IMR-90 (cell line): ENCODE data around the gene GPR45. TPM values are rescaled to one million over a fixed set of nuclear protein-coding genes. Genes with fewer than 3 reads are reported as not detected.

Experiments used
- ATAC-seq: fragments of 200-7000 bp; cut with Tn5 transposase; 2 replicates; pipeline ENCODE4 v1.9.1; 2020; ENCODE audit warnings: low read depth, mild to moderate bottlenecking, moderate library complexity
- BruUV-seq: library from RNA; stranded (reverse); fragments of 400-500 nt; replicated peaks from 2 replicates; lab custom pipeline; 2021; lab: Mats Ljungman, UMichigan
- CTCF ChIA-PET: fragments of 300-600 bp; formaldehyde crosslinking; extraction: SDS; loops from one replicate; lab custom pipeline; 2021; ENCODE audit warnings: antibody characterized with exemption; lab: Yijun Ruan, JAX
- POLR2A ChIA-PET: fragments of 300-600 bp; sonication (Branson Sonifier 250); formaldehyde crosslinking; loops from one replicate; lab custom pipeline; 2022; ENCODE audit warnings: antibody characterized with exemption; ENCODE audit not compliant: unreplicated experiment; lab: Charles Lee
- DNase-seq: peaks from one replicate; pipeline ENCODE4 v3.0.0; 2013
- H2AFZ ChIP-seq: replicated peaks from 2 replicates; pipeline ENCODE3; 2013; ENCODE audit warnings: low read length, mild to moderate bottlenecking; ENCODE audit not compliant: poor library complexity
- H2AK5ac ChIP-seq: 2 replicates; pipeline ENCODE4 v1.6.1; 2013; ENCODE audit warnings: low read depth, low read length, inconsistent platforms
- H2AK9ac ChIP-seq: replicated peaks from 2 replicates; pipeline ENCODE3; 2013; ENCODE audit warnings: mild to moderate bottlenecking, low read depth, low read length, moderate library complexity; ENCODE audit not compliant: poor library complexity
- H2BK120ac ChIP-seq: 2 replicates; pipeline ENCODE4 v1.6.1; 2013; ENCODE audit warnings: low read depth, low read length, inconsistent platforms
- H2BK15ac ChIP-seq: 3 replicates; pipeline ENCODE4 v1.6.1; 2013; ENCODE audit warnings: low read depth, low read length, inconsistent platforms
- H2BK20ac ChIP-seq: 2 replicates; pipeline ENCODE4 v1.6.1; 2013; ENCODE audit warnings: low read depth, mild to moderate bottlenecking, inconsistent platforms, low read length, moderate library complexity
- H2BK5ac ChIP-seq: 2 replicates; pipeline ENCODE4 v1.6.1; 2013; ENCODE audit warnings: mild to moderate bottlenecking, low read depth, low read length, inconsistent platforms; ENCODE audit not compliant: poor library complexity, severe bottlenecking
- H3K14ac ChIP-seq: replicated peaks from 2 replicates; pipeline ENCODE4 v1.6.1; 2013; ENCODE audit warnings: low read depth, low read length, inconsistent platforms
- H3K18ac ChIP-seq: 2 replicates; pipeline ENCODE4 v1.6.1; 2013; ENCODE audit warnings: low read depth, low read length, control low read depth
- H3K23ac ChIP-seq: 2 replicates; pipeline ENCODE4 v1.6.1; 2013; ENCODE audit warnings: low read depth, low read length, inconsistent platforms
- H3K27ac ChIP-seq: 2 replicates; pipeline ENCODE4 v1.5.1; 2013; ENCODE audit warnings: mild to moderate bottlenecking, control low read depth, low read length; ENCODE audit not compliant: insufficient read depth
- H3K27me3 ChIP-seq: 2 replicates; pipeline ENCODE4 v1.6.1; 2013; ENCODE audit warnings: low read length; ENCODE audit not compliant: control insufficient read depth, insufficient read depth
- H3K36me3 ChIP-seq: 2 replicates; pipeline ENCODE4 v1.6.1; 2013; ENCODE audit warnings: low read length, mixed read lengths; ENCODE audit not compliant: control insufficient read depth, insufficient read depth
- H3K4ac ChIP-seq: 2 replicates; pipeline ENCODE4 v1.6.1; 2013; ENCODE audit warnings: low read depth, low read length, inconsistent platforms
- H3K4me1 ChIP-seq: 2 replicates; pipeline ENCODE4 v1.6.1; 2013; ENCODE audit warnings: low read length, mixed read lengths; ENCODE audit not compliant: control insufficient read depth, insufficient read depth
- H3K4me2 ChIP-seq: 2 replicates; pipeline ENCODE4 v1.6.1; 2013; ENCODE audit warnings: low read depth, mild to moderate bottlenecking, control low read depth, low read length, moderate library complexity
- H3K4me3 ChIP-seq: 2 replicates; pipeline ENCODE4 v1.5.1; 2013; ENCODE audit warnings: low read depth, mild to moderate bottlenecking, control low read depth, low read length, moderate library complexity; ENCODE audit not compliant: insufficient read depth
- H3K56ac ChIP-seq: 2 replicates; pipeline ENCODE4 v1.6.1; 2013; ENCODE audit warnings: low read length, inconsistent platforms; ENCODE audit not compliant: insufficient read depth; ENCODE audit errors: extremely low read depth
- H3K79me1 ChIP-seq, 2 experiments: 2 replicates each; pipeline ENCODE4 v1.6.1; 2013; ENCODE audit warnings: low read length in 2 of 2, inconsistent platforms in 1 of 2, low read depth in 1 of 2
- H3K9ac ChIP-seq: 2 replicates; pipeline ENCODE4 v1.6.1; 2013; ENCODE audit warnings: low read depth, low read length, control low read depth
- H3K9me1 ChIP-seq: 2 replicates; pipeline ENCODE4 v1.6.1; 2013; ENCODE audit warnings: low read length, inconsistent platforms; ENCODE audit not compliant: insufficient read depth
- H3K9me3 ChIP-seq: 2 replicates; pipeline ENCODE4 v1.6.1; 2013; ENCODE audit warnings: low read length; ENCODE audit not compliant: control insufficient read depth, insufficient read depth
- H4K20me1 ChIP-seq: 2 replicates; pipeline ENCODE4 v1.6.1; 2013; ENCODE audit warnings: low read length, inconsistent platforms; ENCODE audit not compliant: insufficient read depth
- H4K5ac ChIP-seq: 2 replicates; pipeline ENCODE4 v1.6.1; 2013; ENCODE audit warnings: mild to moderate bottlenecking, low read depth, low read length, control low read depth
- H4K8ac ChIP-seq, 2 experiments: 2 replicates each; pipeline ENCODE4 v1.6.1; 2013; ENCODE audit warnings: low read depth in 2 of 2, low read length in 2 of 2, control low read depth in 1 of 2, inconsistent platforms in 1 of 2
- H4K91ac ChIP-seq: 2 replicates; pipeline ENCODE4 v1.6.1; 2013; ENCODE audit warnings: low read depth, low read length, inconsistent platforms; ENCODE audit not compliant: insufficient read depth
- BHLHE40 ChIP-seq: fragments of 150-350 bp; IDR thresholded peaks from 2 replicates; pipeline ENCODE4 v1.6.1; 2016; ENCODE audit warnings: mild to moderate bottlenecking, low read depth, low read length
- CEBPB ChIP-seq: IDR thresholded peaks from 2 replicates; pipeline ENCODE4 v1.6.1; 2012; ENCODE audit warnings: low read depth, low read length, improper control_type of control experiment
- CHD1 ChIP-seq: IDR thresholded peaks from 2 replicates; pipeline ENCODE4 v1.6.1; 2012; ENCODE audit warnings: low read depth, low read length, improper control_type of control experiment
- FOS ChIP-seq: fragments of 150-350 bp; IDR thresholded peaks from 2 replicates; pipeline ENCODE4 v1.6.1; 2016; ENCODE audit warnings: low read depth, low read length
- MAFK ChIP-seq: IDR thresholded peaks from 2 replicates; pipeline ENCODE4 v1.6.1; 2012; ENCODE audit warnings: low read depth, low read length, improper control_type of control experiment
- MAZ ChIP-seq: IDR thresholded peaks from 2 replicates; pipeline ENCODE4 v1.6.1; 2012; ENCODE audit warnings: low read depth, mild to moderate bottlenecking, low read length, improper control_type of control experiment, moderate library complexity, borderline replicate concordance
- MXI1 ChIP-seq: IDR thresholded peaks from 2 replicates; pipeline ENCODE4 v1.6.1; 2012; ENCODE audit warnings: low read depth, mild to moderate bottlenecking, low read length, moderate library complexity, borderline replicate concordance
- NFE2L2 ChIP-seq: fragments of 150-350 bp; IDR thresholded peaks from 2 replicates; pipeline ENCODE4 v1.6.1; 2016; ENCODE audit warnings: low read depth, mild to moderate bottlenecking, low read length
- POLR2A ChIP-seq: IDR thresholded peaks from 2 replicates; pipeline ENCODE4 v1.6.1; 2012; ENCODE audit warnings: mild to moderate bottlenecking, low read depth, low read length
- RAD21 ChIP-seq: IDR thresholded peaks from 2 replicates; pipeline ENCODE4 v1.6.1; 2012; ENCODE audit warnings: low read length, improper control_type of control experiment
- RCOR1 ChIP-seq: IDR thresholded peaks from 2 replicates; pipeline ENCODE4 v1.6.1; 2012; ENCODE audit warnings: mild to moderate bottlenecking, low read length, improper control_type of control experiment; ENCODE audit not compliant: insufficient replicate concordance
- RFX5 ChIP-seq: IDR thresholded peaks from 2 replicates; pipeline ENCODE4 v1.8.0; 2012; ENCODE audit warnings: low read depth, mild to moderate bottlenecking, low read length, moderate library complexity
- SMC3 ChIP-seq: fragments of 150-350 bp; IDR thresholded peaks from 2 replicates; pipeline ENCODE4 v1.6.1; 2016; ENCODE audit warnings: low read depth, mild to moderate bottlenecking, antibody characterized with exemption, low read length, moderate library complexity
- WGBS, 2 experiments: methylation state at CpG; one replicate each; pipeline versions ENCODE4 v1.1.5 to v1.1.7; 2013; ENCODE audit warnings: missing lambda C conversion rate in 2 of 2; ENCODE audit not compliant: insufficient read length in 1 of 2; ENCODE audit errors: extremely low coverage in 2 of 2; 5-methylcytosine and 5-hydroxymethylcytosine counted together
- dilution Hi-C: fragments of 300-500 bp; cut with HindIII; formaldehyde crosslinking; loops from one replicate; pipeline ENCODE4 v1.14.3; 2018; ENCODE audit warnings: low sequenced_read_pairs; ENCODE audit not compliant: unreplicated experiment
- in situ Hi-C: fragments of 300-500 bp; cut with MboI; formaldehyde crosslinking; loops from 3 replicates; pipeline ENCODE4 v1.14.3; 2019; ENCODE audit warnings: low sequenced_read_pairs, inconsistent platforms, mixed read lengths
- intact Hi-C: fragments of 100-400 bp; cut with micrococcal nuclease; formaldehyde crosslinking; loops from 2 replicates; pipeline ENCODE4 v1.10.0; 2022
- polyA plus RNA-seq, 3 experiments: library from polyadenylated mRNA; depleted of rRNA; stranded (reverse); fragments of >200 nt; gene quantifications; 2 replicates each; pipeline ENCODE4 v1.2.3, GENCODE V29; 2012; ENCODE audit warnings: low replicate concordance in 1 of 3
- total RNA-seq: library from RNA; depleted of rRNA; stranded (reverse); fragments of >200 nt; gene quantifications from 2 replicates; pipeline ENCODE4 v1.2.3, GENCODE V29; 2012
- TF ChIP-seq, protein P1 (sequence below): fragments of 150-350 bp; IDR thresholded peaks from 2 replicates; pipeline ENCODE4 v1.6.1; 2016; ENCODE audit warnings: low read depth, mild to moderate bottlenecking, low read length, moderate library complexity, borderline replicate concordance
- TF ChIP-seq, protein P2 (sequence below): conservative IDR thresholded peaks from 2 replicates; pipeline ENCODE4 v1.5.1; 2012; ENCODE audit warnings: mild to moderate bottlenecking, low read depth, low read length, improper control_type of control experiment
- TF ChIP-seq, protein P3 (sequence below): fragments of 150-350 bp; IDR thresholded peaks from 2 replicates; pipeline ENCODE4 v1.6.1; 2017; ENCODE audit warnings: mild to moderate bottlenecking, antibody characterized with exemption, low read length, low read depth

GPR45 gene
- total and polyA plus RNA-seq, 2 of the 4 experiments (the other 2 are of a cell fraction) = not detected

DNA sequence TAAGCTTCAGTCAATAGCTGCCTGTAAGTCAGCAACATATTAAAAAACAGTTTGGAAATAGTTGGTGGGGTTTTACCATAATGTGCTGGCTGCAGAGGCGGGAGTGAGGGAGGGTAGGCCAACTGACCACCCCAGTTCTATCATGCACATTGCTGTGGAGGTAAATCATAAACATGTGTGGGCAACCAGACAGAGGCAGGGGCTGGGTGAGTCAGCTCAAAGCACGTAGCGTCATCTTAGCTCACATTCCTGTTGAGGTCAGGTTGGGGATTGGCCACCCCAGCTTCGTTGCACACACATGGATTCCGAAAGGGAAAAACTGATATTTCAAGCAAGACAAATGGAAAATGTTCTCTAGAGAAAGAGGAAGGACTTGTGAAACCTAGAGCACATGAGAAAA is 19.5 kb downstream of the GPR45 start:
- Histone ChIP-seq H2BK15ac (no peak overlapping the region), H3K23ac (no peak overlapping the region), H3K36me3 (peaks cover 2% of the 10 kb centered on the region; the same call in 1 of the 2 replicates), H3K4me3 (no peak overlapping the region), H4K8ac (no peak overlapping the region; a peak in 1 of 4 replicates), H3K9me1 (peaks cover 6% of the 10 kb centered on the region), H3K4ac (peak overlapping the region; percentile 74), H3K14ac (no peak overlapping the region), H2BK20ac (no peak overlapping the region), H3K27ac (no peak overlapping the region), H4K20me1 (no peaks in the 10 kb centered on the region), H4K91ac (no peak overlapping the region), H3K27me3 (no peaks in the 10 kb centered on the region), H2AFZ (peak overlapping the region; percentile 46), H3K4me1 (peaks cover 3% of the 10 kb centered on the region; the same call in 1 of the 2 replicates), H2BK5ac (peak overlapping the region; percentile 35), H3K79me1 (no peaks in the 10 kb centered on the region), H2AK5ac (no peak overlapping the region), H3K9ac (no peak overlapping the region), H3K18ac (no peak overlapping the region), H2BK120ac (peak overlapping the region; percentile 44), H3K56ac (no peak overlapping the region), H3K4me2 (no peak overlapping the region), H2AK9ac (no peak overlapping the region), H3K9me3 (no peaks in the 10 kb centered on the region), H4K5ac (no peak overlapping the region)
- DNase-seq (peak; percentile 96), ATAC-seq (peak; percentile 95)
- no CpG with 5 or more reads among the region's 5 CpGs for WGBS, 2 experiments
- intact Hi-C loops (loop anchor here (1.0 to 2.0 kb wide), 2 partner anchors 23 to 34 kb away; no protein-coding TSS in a partner anchor), in situ Hi-C loops (no loop called here), dilution Hi-C loops (no loop called here)
- BruUV-seq = no TSS peak
- ChIA-PET CTCF (interaction anchor here (0.6 kb wide), 1 partner anchor 25 kb away, joined by 3 read pairs; no protein-coding TSS in a partner anchor), POLR2A (no interaction called here)
- TF ChIP-seq, protein P1, sequence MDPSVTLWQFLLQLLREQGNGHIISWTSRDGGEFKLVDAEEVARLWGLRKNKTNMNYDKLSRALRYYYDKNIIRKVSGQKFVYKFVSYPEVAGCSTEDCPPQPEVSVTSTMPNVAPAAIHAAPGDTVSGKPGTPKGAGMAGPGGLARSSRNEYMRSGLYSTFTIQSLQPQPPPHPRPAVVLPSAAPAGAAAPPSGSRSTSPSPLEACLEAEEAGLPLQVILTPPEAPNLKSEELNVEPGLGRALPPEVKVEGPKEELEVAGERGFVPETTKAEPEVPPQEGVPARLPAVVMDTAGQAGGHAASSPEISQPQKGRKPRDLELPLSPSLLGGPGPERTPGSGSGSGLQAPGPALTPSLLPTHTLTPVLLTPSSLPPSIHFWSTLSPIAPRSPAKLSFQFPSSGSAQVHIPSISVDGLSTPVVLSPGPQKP = no peak
- TF ChIP-seq BHLHE40 = 0 out of 2 replicates have a peak, but pooled peaks have one; percentile 4
- no peak for TF ChIP-seq CHD1
- no peak for TF ChIP-seq RCOR1
- TF ChIP-seq RAD21 = no peak
- peak; percentile 49; the same call in 1 of the 2 replicates for TF ChIP-seq MXI1
- TF ChIP-seq FOS = peak; percentile 89
- TF ChIP-seq CEBPB = peak; percentile 37; the same call in 1 of the 2 replicates
- TF ChIP-seq MAFK = 0 out of 2 replicates have a peak, but pooled peaks have one; percentile 28
- no peak for TF ChIP-seq POLR2A
- TF ChIP-seq NFE2L2 = peak; percentile 73; the same call in 1 of the 2 replicates
- TF ChIP-seq, protein P2, sequence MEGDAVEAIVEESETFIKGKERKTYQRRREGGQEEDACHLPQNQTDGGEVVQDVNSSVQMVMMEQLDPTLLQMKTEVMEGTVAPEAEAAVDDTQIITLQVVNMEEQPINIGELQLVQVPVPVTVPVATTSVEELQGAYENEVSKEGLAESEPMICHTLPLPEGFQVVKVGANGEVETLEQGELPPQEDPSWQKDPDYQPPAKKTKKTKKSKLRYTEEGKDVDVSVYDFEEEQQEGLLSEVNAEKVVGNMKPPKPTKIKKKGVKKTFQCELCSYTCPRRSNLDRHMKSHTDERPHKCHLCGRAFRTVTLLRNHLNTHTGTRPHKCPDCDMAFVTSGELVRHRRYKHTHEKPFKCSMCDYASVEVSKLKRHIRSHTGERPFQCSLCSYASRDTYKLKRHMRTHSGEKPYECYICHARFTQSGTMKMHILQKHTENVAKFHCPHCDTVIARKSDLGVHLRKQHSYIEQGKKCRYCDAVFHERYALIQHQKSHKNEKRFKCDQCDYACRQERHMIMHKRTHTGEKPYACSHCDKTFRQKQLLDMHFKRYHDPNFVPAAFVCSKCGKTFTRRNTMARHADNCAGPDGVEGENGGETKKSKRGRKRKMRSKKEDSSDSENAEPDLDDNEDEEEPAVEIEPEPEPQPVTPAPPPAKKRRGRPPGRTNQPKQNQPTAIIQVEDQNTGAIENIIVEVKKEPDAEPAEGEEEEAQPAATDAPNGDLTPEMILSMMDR = no peak
- TF ChIP-seq SMC3 = no peak
- TF ChIP-seq RFX5 = no peak
- TF ChIP-seq MAZ = peak; percentile 78
- TF ChIP-seq, protein P3, sequence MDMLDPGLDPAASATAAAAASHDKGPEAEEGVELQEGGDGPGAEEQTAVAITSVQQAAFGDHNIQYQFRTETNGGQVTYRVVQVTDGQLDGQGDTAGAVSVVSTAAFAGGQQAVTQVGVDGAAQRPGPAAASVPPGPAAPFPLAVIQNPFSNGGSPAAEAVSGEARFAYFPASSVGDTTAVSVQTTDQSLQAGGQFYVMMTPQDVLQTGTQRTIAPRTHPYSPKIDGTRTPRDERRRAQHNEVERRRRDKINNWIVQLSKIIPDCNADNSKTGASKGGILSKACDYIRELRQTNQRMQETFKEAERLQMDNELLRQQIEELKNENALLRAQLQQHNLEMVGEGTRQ = no peak
